Endothelial cell of hepatic sinusoid (primary cell): Measurements from ENCODE around the gene COX20.

Experiments
- in situ Hi-C: cut with HindIII; loops from 2 replicates; pipeline ENCODE4 v1.10.0; 2017; ENCODE audit warnings: low sequenced_read_pairs

COX20 gene

GRCh38 chr1:244868484-244869363, 33.3 kb downstream of the COX20 start:
- in situ Hi-C loops: no loop called here

- in situ Hi-C loops: no loop called here
Measured at GRCh38 chr1:244869364-244869827, 33.9 kb downstream of the COX20 start.

GRCh38 chr1:244869950-244870349, 34.5 kb downstream of the COX20 start:
- in situ Hi-C loops: no loop called here

GRCh38 chr1:244874974-244875579, 39.6 kb downstream of the COX20 start:
- in situ Hi-C loops: no loop called here

GRCh38 chr1:244876228-244876910, 40.9 kb downstream of the COX20 start:
- in situ Hi-C loops: no loop called here

- in situ Hi-C loops: no loop called here
Measured at GRCh38 chr1:244878681-244879080, 43.2 kb downstream of the COX20 start.

GRCh38 chr1:244881552-244882280, 46.3 kb downstream of the COX20 start:
- in situ Hi-C loops: no loop called here

GRCh38 chr1:244887281-244887680, 51.8 kb downstream of the COX20 start:
- in situ Hi-C loops: no loop called here

GRCh38 chr1:244893836-244894235, 58.4 kb downstream of the COX20 start:
- in situ Hi-C loops: no loop called here
